CD14-positive monocyte (primary cell): ENCODE measurements around the gene CEP112. TPM values are rescaled to one million over a fixed set of nuclear protein-coding genes. Genes with fewer than 3 reads are reported as not detected.

Source experiments
- DNase-seq, 3 donors: peaks; one replicate each; pipeline ENCODE4 v3.0.0-alpha.2; 2011 to 2022
- H2AFZ ChIP-seq: 2 replicates; pipeline ENCODE4 v1.6.0; 2012; ENCODE audit warnings: mild to moderate bottlenecking, low read depth, low read length, inconsistent platforms; ENCODE audit not compliant: insufficient read depth, poor library complexity, severe bottlenecking
- H3K27ac ChIP-seq, 2 donors: 1 replicate in 1 of 2; 2 replicates in 1 of 2; pipeline ENCODE4 v1.5.1; 2012 to 2013; ENCODE audit warnings: low read length in 2 of 2, control low read depth in 1 of 2, inconsistent platforms in 1 of 2, low read depth in 1 of 2, mild to moderate bottlenecking in 1 of 2
- H3K27me3 ChIP-seq, 2 donors: one replicate each; pipeline versions ENCODE4 v1.6.0 to v1.6.1; 2011 to 2013; ENCODE audit warnings: low read length in 2 of 2; ENCODE audit not compliant: control insufficient read depth in 2 of 2, insufficient read depth in 2 of 2
- H3K36me3 ChIP-seq, 2 donors: replicated peaks in 1 of 2; 1 replicate in 1 of 2; 2 replicates in 1 of 2; pipeline versions ENCODE4 v1.5.1 to v1.6.1; 2012 to 2013; ENCODE audit warnings: low read length in 2 of 2, control low read depth in 1 of 2, inconsistent platforms in 1 of 2, mild to moderate bottlenecking in 1 of 2; ENCODE audit not compliant: insufficient read depth in 2 of 2, control insufficient read depth in 1 of 2
- H3K4me1 ChIP-seq, 2 donors: 1 replicate in 1 of 2; 2 replicates in 1 of 2; pipeline versions ENCODE4 v1.5.1 to v1.6.1; 2012 to 2013; ENCODE audit warnings: low read length in 2 of 2, control low read depth in 1 of 2, inconsistent platforms in 1 of 2, mild to moderate bottlenecking in 1 of 2, moderate library complexity in 1 of 2; ENCODE audit not compliant: insufficient read depth in 2 of 2, control insufficient read depth in 1 of 2
- H3K4me2 ChIP-seq: replicated peaks from 2 replicates; pipeline ENCODE3; 2012; ENCODE audit warnings: low read length, moderate library complexity, mild to moderate bottlenecking; ENCODE audit not compliant: poor library complexity, severe bottlenecking; ENCODE audit errors: extremely low read depth
- H3K4me3 ChIP-seq, 3 experiments: fragments of 200-600 bp in 1 of 3; sonication (generic) in 1 of 3; replicated peaks in 1 of 3; 1 replicate in 2 of 3; 2 replicates in 1 of 3; pipeline ENCODE4 v1.5.1; 2011 to 2013; ENCODE audit warnings: low read length in 3 of 3, mild to moderate bottlenecking in 3 of 3, control low read depth in 2 of 3, low read depth in 2 of 3, inconsistent platforms in 1 of 3, moderate library complexity in 1 of 3
- H3K79me2 ChIP-seq: 2 replicates; pipeline ENCODE4 v1.6.0; 2012; ENCODE audit warnings: mild to moderate bottlenecking, control low read depth, inconsistent platforms, low read length, moderate library complexity; ENCODE audit not compliant: insufficient read depth
- H3K9ac ChIP-seq: 2 replicates; pipeline ENCODE4 v1.6.0; 2017; ENCODE audit warnings: low read length, mild to moderate bottlenecking; ENCODE audit not compliant: insufficient read depth, poor library complexity, severe bottlenecking
- H3K9me3 ChIP-seq, 2 donors: replicated peaks in 1 of 2; 1 replicate in 1 of 2; 2 replicates in 1 of 2; pipeline versions ENCODE4 v1.5.1 to v1.6.1; 2012 to 2013; ENCODE audit warnings: low read length in 2 of 2, control low read depth in 1 of 2; ENCODE audit not compliant: control insufficient read depth in 1 of 2, insufficient read depth in 1 of 2
- H4K20me1 ChIP-seq: 2 replicates; pipeline ENCODE4 v1.6.0; 2012; ENCODE audit warnings: mild to moderate bottlenecking, low read length, control low read depth, moderate library complexity; ENCODE audit not compliant: insufficient read depth
- H3K27ac Mint-ChIP-seq, 7 donors: one replicate each; pipeline ENCODE4 v1.8.0; 2020; ENCODE audit warnings: mild to moderate bottlenecking in 7 of 7, mixed read lengths in 7 of 7, moderate library complexity in 6 of 7, inconsistent platforms in 2 of 7
- H3K27me3 Mint-ChIP-seq, 3 donors: one replicate each; pipeline ENCODE4 v1.8.0; 2021 to 2022; ENCODE audit warnings: low read depth in 3 of 3, mild to moderate bottlenecking in 3 of 3, mixed read lengths in 3 of 3, moderate library complexity in 3 of 3, inconsistent platforms in 1 of 3
- H3K36me3 Mint-ChIP-seq, 2 donors: one replicate each; pipeline ENCODE4 v1.8.0; 2020; ENCODE audit warnings: mixed read lengths in 2 of 2, inconsistent platforms in 1 of 2, mild to moderate bottlenecking in 1 of 2
- H3K4me1 Mint-ChIP-seq: one replicate; pipeline ENCODE4 v1.8.0; 2020; ENCODE audit warnings: mild to moderate bottlenecking, mixed read lengths
- H3K4me3 Mint-ChIP-seq, 2 donors: one replicate each; pipeline ENCODE4 v1.8.0; 2020; ENCODE audit warnings: mild to moderate bottlenecking in 2 of 2, mixed read lengths in 2 of 2, moderate library complexity in 1 of 2
- H3K9me3 Mint-ChIP-seq, 7 donors: one replicate each; pipeline ENCODE4 v1.8.0; 2020 to 2022; ENCODE audit warnings: mixed read lengths in 7 of 7, mild to moderate bottlenecking in 6 of 7, moderate library complexity in 6 of 7, inconsistent platforms in 2 of 7
- WGBS: methylation state at CpG from one replicate; pipeline ENCODE4 v1.1.5; 2013; ENCODE audit warnings: missing lambda C conversion rate; ENCODE audit not compliant: insufficient coverage; 5-methylcytosine and 5-hydroxymethylcytosine counted together
- intact Hi-C, 2 donors: fragments of 100-400 bp; cut with micrococcal nuclease; formaldehyde crosslinking; loops; one replicate each; pipeline versions ENCODE4 v1.15.0 to v1.15.1; 2023
- polyA plus RNA-seq, 3 donors: library from polyadenylated mRNA; depleted of rRNA in 1 of 3; unstranded in 2 of 3; stranded (reverse) in 1 of 3; fragments of 300-500 nt in 2 of 3; fragments of >200 nt in 1 of 3; fragmentation: Illumina TruSeq in 2 of 3; gene quantifications; 1 replicate in 2 of 3; 2 replicates in 1 of 3; pipeline ENCODE4 v1.2.3, GENCODE V29; 2012 to 2021
- TF ChIP-seq, protein P1 (sequence below): fragments of 200-600 bp; IDR thresholded peaks from one replicate; pipeline ENCODE4 v1.8.0; 2022; ENCODE audit warnings: antibody characterized with exemption, mild to moderate bottlenecking

Gene CEP112
- polyA plus RNA-seq, 3 donors = 0.10 TPM; not detected in 2

- WGBS = no CpG with 5 or more reads among the region's 2 CpGs
These were observed 371.1 kb downstream of the CEP112 start for GRCh38 chr17:65820811-65821210.

GRCh38 chr17:65820306-65820705, 371.6 kb downstream of the CEP112 start:
- intact Hi-C loops = no loop called here
- H3K36me3 ChIP-seq = no peaks in the 10 kb centered on the region
- H3K9ac ChIP-seq = no peak overlapping the region
- no peak overlapping the region for H2AFZ ChIP-seq
- H3K9me3 ChIP-seq = no peaks in the 10 kb centered on the region
- Mint-ChIP-seq H3K27ac (no peak overlapping the region), H3K4me1 (no peaks in the 10 kb centered on the region), H3K4me3 (no peak overlapping the region), H3K36me3 (no peaks in the 10 kb centered on the region), H3K27me3 (peaks cover 0 to under 1% (median 0%) of the 10 kb centered on the region in 3 donors), H3K9me3 (peaks cover 0 to 4% (median 0%) of the 10 kb centered on the region in 7 donors)
- no peak overlapping the region for H3K4me2 ChIP-seq
- no CpG with 5 or more reads among the region's 1 CpG for WGBS
- no peak overlapping the region for H3K4me3 ChIP-seq
- TF ChIP-seq, protein P1, sequence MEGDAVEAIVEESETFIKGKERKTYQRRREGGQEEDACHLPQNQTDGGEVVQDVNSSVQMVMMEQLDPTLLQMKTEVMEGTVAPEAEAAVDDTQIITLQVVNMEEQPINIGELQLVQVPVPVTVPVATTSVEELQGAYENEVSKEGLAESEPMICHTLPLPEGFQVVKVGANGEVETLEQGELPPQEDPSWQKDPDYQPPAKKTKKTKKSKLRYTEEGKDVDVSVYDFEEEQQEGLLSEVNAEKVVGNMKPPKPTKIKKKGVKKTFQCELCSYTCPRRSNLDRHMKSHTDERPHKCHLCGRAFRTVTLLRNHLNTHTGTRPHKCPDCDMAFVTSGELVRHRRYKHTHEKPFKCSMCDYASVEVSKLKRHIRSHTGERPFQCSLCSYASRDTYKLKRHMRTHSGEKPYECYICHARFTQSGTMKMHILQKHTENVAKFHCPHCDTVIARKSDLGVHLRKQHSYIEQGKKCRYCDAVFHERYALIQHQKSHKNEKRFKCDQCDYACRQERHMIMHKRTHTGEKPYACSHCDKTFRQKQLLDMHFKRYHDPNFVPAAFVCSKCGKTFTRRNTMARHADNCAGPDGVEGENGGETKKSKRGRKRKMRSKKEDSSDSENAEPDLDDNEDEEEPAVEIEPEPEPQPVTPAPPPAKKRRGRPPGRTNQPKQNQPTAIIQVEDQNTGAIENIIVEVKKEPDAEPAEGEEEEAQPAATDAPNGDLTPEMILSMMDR = no peak
- no peak for DNase-seq
- no peaks in the 10 kb centered on the region for H3K27me3 ChIP-seq
- no peaks in the 10 kb centered on the region for H4K20me1 ChIP-seq
- no peak overlapping the region for H3K27ac ChIP-seq
- H3K79me2 ChIP-seq = no peaks in the 10 kb centered on the region
- H3K4me1 ChIP-seq = no peaks in the 10 kb centered on the region

More at GRCh38 chr17:65820811-65821210, 371.1 kb downstream of the CEP112 start:
- intact Hi-C loops = no loop called here
- Histone ChIP-seq H3K9ac (no peak overlapping the region), H3K36me3 (no peaks in the 10 kb centered on the region), H3K27me3 (no peaks in the 10 kb centered on the region), H3K9me3 (no peaks in the 10 kb centered on the region), H4K20me1 (no peaks in the 10 kb centered on the region), H3K4me3 (no peak overlapping the region), H3K4me1 (no peaks in the 10 kb centered on the region), H3K27ac (no peak overlapping the region), H3K79me2 (no peaks in the 10 kb centered on the region), H2AFZ (no peak overlapping the region), H3K4me2 (no peak overlapping the region)
- H3K36me3 Mint-ChIP-seq = no peaks in the 10 kb centered on the region
- peaks cover 0 to 2% (median 0%) of the 10 kb centered on the region in 3 donors for H3K27me3 Mint-ChIP-seq
- H3K27ac Mint-ChIP-seq = no peak overlapping the region
- TF ChIP-seq, protein P1 = no peak
- DNase-seq = no peak
- peaks cover 0 to 4% (median 0%) of the 10 kb centered on the region in 7 donors for H3K9me3 Mint-ChIP-seq
- no peak overlapping the region for H3K4me3 Mint-ChIP-seq
- H3K4me1 Mint-ChIP-seq = no peaks in the 10 kb centered on the region
